Muscle layer of colon (tissue), 2 donors: ENCODE results near the gene GABRB2.
"Not testable (repeated sequence)": the region's sequence is repeated elsewhere in the genome, so short reads cannot be mapped to it uniquely, and the experiment has no call there.

Experiments
- H3K27ac ChIP-seq: one replicate; pipeline ENCODE4 v1.7.0; 2013; ENCODE audit warnings: low read depth, mild to moderate bottlenecking, low read length, moderate library complexity
- H3K27me3 ChIP-seq, 2 donors: one replicate each; pipeline ENCODE4 v1.7.0; 2013; ENCODE audit warnings: low read length in 2 of 2, mild to moderate bottlenecking in 2 of 2; ENCODE audit not compliant: insufficient read depth in 2 of 2, control insufficient read depth in 1 of 2
- H3K36me3 ChIP-seq: one replicate; pipeline ENCODE4 v1.7.0; 2013; ENCODE audit warnings: mild to moderate bottlenecking, low read length; ENCODE audit not compliant: insufficient read depth
- H3K4me1 ChIP-seq: one replicate; pipeline ENCODE4 v1.7.0; 2013; ENCODE audit warnings: mild to moderate bottlenecking, low read length; ENCODE audit not compliant: insufficient read depth
- H3K4me3 ChIP-seq, 2 donors: one replicate each; pipeline ENCODE4 v1.7.0; 2013; ENCODE audit warnings: low read length in 2 of 2, low read depth in 1 of 2, mild to moderate bottlenecking in 1 of 2, moderate library complexity in 1 of 2
- H3K9ac ChIP-seq: one replicate; pipeline ENCODE4 v1.7.0; 2013; ENCODE audit warnings: low read length
- H3K9me3 ChIP-seq: one replicate; pipeline ENCODE4 v1.7.0; 2013; ENCODE audit warnings: mild to moderate bottlenecking, low read length
- donor health status: abdominal sarcoma.
- donor health status: Adenocarcinoma of cecum.

Gene GABRB2

GRCh38 chr5:161271816-161272215, 274.7 kb downstream of the GABRB2 start:
- Histone ChIP-seq H3K4me1 (no peaks in the 10 kb centered on the region), H3K27ac (no peak overlapping the region), H3K36me3 (no peaks in the 10 kb centered on the region), H3K27me3 (no peaks in the 10 kb centered on the region), H3K9ac (no peak overlapping the region), H3K4me3 (no peak overlapping the region), H3K9me3 (no peaks in the 10 kb centered on the region)

- Histone ChIP-seq H3K9me3 (no peaks in the 10 kb centered on the region), H3K27ac (no peak overlapping the region), H3K9ac (no peak overlapping the region), H3K4me1 (no peaks in the 10 kb centered on the region), H3K27me3 (no peaks in the 10 kb centered on the region), H3K36me3 (no peaks in the 10 kb centered on the region), H3K4me3 (no peak overlapping the region)
Observed at GRCh38 chr5:161269125-161269524, 277.4 kb downstream of the GABRB2 start.

GRCh38 chr5:161266954-161267353, 279.6 kb downstream of the GABRB2 start:
- Histone ChIP-seq H3K9me3 (no peaks in the 10 kb centered on the region), H3K27ac (no peak overlapping the region), H3K27me3 (no peaks in the 10 kb centered on the region), H3K36me3 (no peaks in the 10 kb centered on the region), H3K4me3 (no peak overlapping the region), H3K9ac (no peak overlapping the region), H3K4me1 (no peaks in the 10 kb centered on the region)

- no peak overlapping the region for H3K27ac ChIP-seq
- H3K9me3 ChIP-seq, result no peaks in the 10 kb centered on the region
- H3K9ac ChIP-seq, result no peak overlapping the region
- no peaks in the 10 kb centered on the region for H3K36me3 ChIP-seq
- no peaks in the 10 kb centered on the region for H3K27me3 ChIP-seq
- H3K4me3 ChIP-seq, result no peak overlapping the region
- no peaks in the 10 kb centered on the region for H3K4me1 ChIP-seq
Observed at GRCh38 chr5:161265006-161265405, 281.5 kb downstream of the GABRB2 start.

- Histone ChIP-seq H3K27me3 (no peaks in the 10 kb centered on the region), H3K9me3 (no peaks in the 10 kb centered on the region), H3K36me3 (no peaks in the 10 kb centered on the region), H3K4me3 (no peak overlapping the region), H3K9ac (no peak overlapping the region), H3K4me1 (no peaks in the 10 kb centered on the region), H3K27ac (no peak overlapping the region)
Observed at GRCh38 chr5:161263191-161263590, 283.3 kb downstream of the GABRB2 start.

DNA sequence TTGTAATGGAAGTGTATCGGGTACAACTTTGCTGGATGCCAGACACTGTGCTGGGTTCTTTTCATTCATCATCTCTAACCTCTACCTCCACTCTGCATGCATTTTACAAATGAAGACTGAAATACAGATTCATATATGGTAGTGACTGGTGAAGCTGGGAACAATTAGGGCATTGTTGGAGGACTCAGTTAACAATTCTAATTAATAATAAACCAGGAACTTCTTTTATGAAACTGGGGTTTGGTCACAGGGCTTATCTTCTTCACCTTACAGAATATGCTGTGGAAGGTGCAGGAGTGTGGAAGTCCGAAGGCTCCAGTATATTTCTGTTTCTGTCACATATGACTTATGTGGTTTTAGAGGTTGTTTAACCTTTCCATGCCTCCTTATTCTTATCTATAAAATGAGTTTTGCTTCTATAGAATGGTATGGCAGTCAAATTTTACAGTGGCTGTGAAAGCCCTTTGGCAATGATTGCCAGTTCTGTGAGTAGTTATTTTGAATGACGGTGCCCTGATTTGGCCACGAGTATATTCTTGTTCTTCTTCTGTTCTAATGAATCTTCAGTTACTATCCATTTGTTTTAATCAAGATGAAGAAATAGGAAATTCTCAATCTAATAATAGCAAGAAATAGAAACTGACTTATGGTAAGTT, 284.7 kb downstream of the GABRB2 start:
- Histone ChIP-seq H3K9me3 (no peaks in the 10 kb centered on the region), H3K9ac (no peak overlapping the region), H3K27me3 (no peaks in the 10 kb centered on the region), H3K4me3 (no peak overlapping the region), H3K4me1 (no peaks in the 10 kb centered on the region), H3K27ac (no peak overlapping the region), H3K36me3 (no peaks in the 10 kb centered on the region)

GRCh38 chr5:161258438-161258837, 288.1 kb downstream of the GABRB2 start:
- Histone ChIP-seq H3K4me3 (no peak overlapping the region), H3K27me3 (no peaks in the 10 kb centered on the region), H3K9ac (no peak overlapping the region), H3K27ac (no peak overlapping the region), H3K4me1 (no peaks in the 10 kb centered on the region), H3K9me3 (no peaks in the 10 kb centered on the region), H3K36me3 (no peaks in the 10 kb centered on the region)

- no peaks in the 10 kb centered on the region for H3K4me1 ChIP-seq
- no peak overlapping the region for H3K9ac ChIP-seq
- H3K9me3 ChIP-seq, result no peaks in the 10 kb centered on the region
- no peak overlapping the region for H3K4me3 ChIP-seq
- no peaks in the 10 kb centered on the region for H3K36me3 ChIP-seq
- H3K27ac ChIP-seq, result no peak overlapping the region
- no peaks in the 10 kb centered on the region for H3K27me3 ChIP-seq
Observed at GRCh38 chr5:161256957-161257356, 289.6 kb downstream of the GABRB2 start.

GRCh38 chr5:161252955-161253354, 293.6 kb downstream of the GABRB2 start:
- not testable (repeated sequence) for H3K4me1 ChIP-seq, H3K36me3 ChIP-seq, H3K27me3 ChIP-seq, H3K27ac ChIP-seq, H3K9me3 ChIP-seq, H3K4me3 ChIP-seq, H3K9ac ChIP-seq

DNA sequence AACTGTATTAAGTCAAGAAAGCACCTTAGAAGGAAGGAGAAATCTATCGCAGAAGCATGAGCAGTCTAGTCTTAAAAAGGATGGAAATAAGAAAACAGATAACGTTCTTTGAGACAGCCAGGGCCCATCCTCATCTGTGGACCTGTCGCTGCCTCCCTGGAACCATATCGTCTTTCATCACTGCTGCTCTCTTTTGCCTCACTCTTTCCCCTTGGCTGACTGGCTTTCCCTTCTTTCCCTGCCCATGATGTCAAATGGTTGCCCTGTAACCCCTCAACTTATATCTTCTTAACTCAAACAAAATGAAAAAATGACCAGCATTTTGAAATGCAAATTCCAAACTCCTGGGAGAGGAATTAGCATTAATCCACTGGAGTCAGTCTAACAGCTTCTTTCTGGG, 299.8 kb downstream of the GABRB2 start:
- Histone ChIP-seq H3K36me3 (no peaks in the 10 kb centered on the region), H3K9me3 (no peaks in the 10 kb centered on the region), H3K27me3 (no peaks in the 10 kb centered on the region), H3K9ac (no peak overlapping the region), H3K4me1 (no peaks in the 10 kb centered on the region), H3K27ac (no peak overlapping the region), H3K4me3 (no peak overlapping the region)

DNA sequence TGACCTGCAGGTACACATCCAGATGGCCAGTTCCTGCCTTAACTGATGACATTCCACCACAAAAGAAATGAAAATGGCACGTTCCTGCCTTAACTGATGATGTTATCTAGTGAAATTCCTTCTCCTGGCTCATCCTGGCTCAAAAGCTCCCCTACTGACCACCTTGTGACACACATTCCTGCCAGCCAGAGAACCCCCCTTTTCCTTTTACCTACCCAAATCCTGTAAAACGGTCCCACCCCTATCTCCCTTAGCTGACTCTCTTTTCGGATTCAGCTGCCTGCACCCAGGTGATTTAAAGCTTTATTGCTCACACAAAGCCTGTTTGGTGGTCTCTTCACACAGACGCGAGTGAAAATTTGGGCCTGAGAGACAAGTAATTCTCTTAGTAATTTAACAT, 300.7 kb downstream of the GABRB2 start:
- H3K9me3 ChIP-seq, H3K36me3 ChIP-seq, H3K27ac ChIP-seq, H3K27me3 ChIP-seq, H3K4me1 ChIP-seq, H3K9ac ChIP-seq, H3K4me3 ChIP-seq: not testable (repeated sequence)
